Prostate gland (tissue), 2 donors: ENCODE data around the gene BORCS6. TPM values are rescaled to one million over a fixed set of nuclear protein-coding genes. Genes with fewer than 3 reads are reported as not detected.

Experiments
- DNase-seq: peaks from one replicate; pipeline ENCODE4 v3.0.0-alpha.2; 2019; ENCODE audit warnings: low spot score
- H3K27ac ChIP-seq, 2 donors: fragments of 200-600 bp; sonication (generic); 2 replicates each; pipeline ENCODE4 v1.5.1; 2017 to 2019
- H3K27me3 ChIP-seq: fragments of 200-600 bp; sonication (generic); replicated peaks from 2 replicates; pipeline ENCODE4 v1.5.1; 2019; ENCODE audit not compliant: insufficient read depth
- H3K36me3 ChIP-seq, 2 donors: fragments of 200-600 bp; sonication (generic); 1 replicate in 1 of 2; 2 replicates in 1 of 2; pipeline versions ENCODE4 v1.5.1 to v1.8.1; 2017 to 2019
- H3K4me1 ChIP-seq: fragments of 200-600 bp; sonication (generic); replicated peaks from 2 replicates; pipeline ENCODE4 v1.5.1; 2019
- H3K4me3 ChIP-seq, 2 donors: fragments of 200-600 bp; sonication (generic); 2 replicates each; pipeline ENCODE4 v1.5.1; 2017 to 2019
- H3K9me3 ChIP-seq: fragments of 200-600 bp; sonication (generic); 2 replicates; pipeline ENCODE4 v1.5.1; 2017
- CTCF ChIP-seq, 4 experiments: fragments of 200-600 bp in 2 of 4; fragments of 450-650 bp in 2 of 4; sonication (generic) in 2 of 4; IDR thresholded peaks; 1 replicate in 3 of 4; 2 replicates in 1 of 4; pipeline ENCODE4 v1.5.1; 2016 to 2019; ENCODE audit warnings: antibody characterized with exemption in 4 of 4, mild to moderate bottlenecking in 2 of 4, moderate library complexity in 2 of 4
- POLR2A ChIP-seq: fragments of 450-650 bp; IDR thresholded peaks from one replicate; pipeline ENCODE4 v1.6.1; 2016; ENCODE audit warnings: antibody characterized with exemption, mild to moderate bottlenecking
- POLR2AphosphoS5 ChIP-seq: sonication (generic); formaldehyde crosslinking; IDR thresholded peaks from one replicate; pipeline ENCODE4 v1.6.1; 2017; ENCODE audit warnings: antibody characterized with exemption
- WGBS: methylation state at CpG from one replicate; pipeline ENCODE4 v1.1.5; 2018; 5-methylcytosine and 5-hydroxymethylcytosine counted together
- intact Hi-C: fragments of 100-400 bp; cut with DNase I; formaldehyde crosslinking; loops from one replicate; pipeline ENCODE4 v1.14.2; 2022
- total RNA-seq, 2 donors: library from RNA; depleted of rRNA; stranded (reverse); fragments of >200 nt; gene quantifications; one replicate each; pipeline ENCODE4 v1.1.0, GENCODE V29; 2016

The BORCS6 gene
- total RNA-seq, 2 donors from 2014 or later: 9.6 to 19.1 TPM

- Histone ChIP-seq H3K4me1 (peaks cover 21% of the 10 kb centered on the region), H3K27me3 (no peaks in the 10 kb centered on the region), H3K36me3 (peaks cover 0 to 8% of the 10 kb centered on the region in 2 donors), H3K9me3 (no peaks in the 10 kb centered on the region), H3K27ac (peak overlapping the region; percentile 100), H3K4me3 (no peak overlapping the region)
- intact Hi-C loops: no loop called here
- DNase-seq: peak; percentile 49
- TF ChIP-seq CTCF (IDR thresholded peaks at IDR 0.05) (no peak), POLR2AphosphoS5 (peak; percentile 52), POLR2A (peak; percentile 17)
- 27% methylated on average over 13 of the region's 13 CpGs for whole genome bisulfite sequencing
These were observed 25.8 kb downstream of the BORCS6 start for GRCh38 chr17:8163978-8164814.

GRCh38 chr17:8162997-8163977 lies 26.7 kb downstream of the BORCS6 start:
- TF ChIP-seq POLR2A (no peak), POLR2AphosphoS5 (no peak), CTCF (IDR thresholded peaks at IDR 0.05) (no peak)
- intact Hi-C loops: no loop called here
- H3K9me3 ChIP-seq: no peaks in the 10 kb centered on the region
- H3K27ac ChIP-seq: peak overlapping the region; percentile 100
- peaks cover 21% of the 10 kb centered on the region for H3K4me1 ChIP-seq
- DNase-seq: no peak
- peak overlapping the region; percentile 100 for H3K4me3 ChIP-seq
- no peaks in the 10 kb centered on the region for H3K27me3 ChIP-seq
- WGBS: 6% methylated on average over 42 of the region's 55 CpGs
- H3K36me3 ChIP-seq: peaks cover 0 to 8% of the 10 kb centered on the region in 2 donors

- H3K9me3 ChIP-seq: no peaks in the 10 kb centered on the region
- peaks cover 0 to 8% of the 10 kb centered on the region in 2 donors for H3K36me3 ChIP-seq
- peaks cover 21% of the 10 kb centered on the region for H3K4me1 ChIP-seq
- H3K27me3 ChIP-seq: no peaks in the 10 kb centered on the region
- peak within 1 kb of the TSS; percentile 100 for H3K27ac ChIP-seq
- H3K4me3 ChIP-seq: peak within 1 kb of the TSS; percentile 100
- intact Hi-C loops: no loop called here
- DNase-seq: peak; percentile 69
- 0% methylated on average over 15 of the region's 75 CpGs for WGBS
- TF ChIP-seq POLR2A (peak; percentile 88), POLR2AphosphoS5 (no peak), CTCF (IDR thresholded peaks at IDR 0.05) (peak in 2 of 4 experiments; percentile 34 to 38)
These were observed 27.6 kb downstream of the BORCS6 start, which contains the start of gene VAMP2 for GRCh38 chr17:8162233-8162996. Gene VAMP2 (minus strand): TSS chr17:8162948. CDS start chr17:8162879, 69 bp downstream.

- peak overlapping the region; percentile 100 for H3K4me3 ChIP-seq
- no peaks in the 10 kb centered on the region for H3K9me3 ChIP-seq
- H3K27ac ChIP-seq: peak overlapping the region; percentile 100
- intact Hi-C loops: no loop called here
- H3K36me3 ChIP-seq: peaks cover 0 to 8% of the 10 kb centered on the region in 2 donors
- WGBS: 33% methylated on average over 19 of the region's 19 CpGs
- no peak for TF ChIP-seq POLR2A
- TF ChIP-seq CTCF (IDR thresholded peaks at IDR 0.05): no peak
- no peak for TF ChIP-seq POLR2AphosphoS5
- peaks cover 21% of the 10 kb centered on the region for H3K4me1 ChIP-seq
- no peak for DNase-seq
- no peaks in the 10 kb centered on the region for H3K27me3 ChIP-seq
These were observed 28.4 kb downstream of the BORCS6 start for GRCh38 chr17:8161289-8162232.
